HepG2 (cell line): Measurements from ENCODE around the gene ZBTB46. TPM values are rescaled to one million over a fixed set of nuclear protein-coding genes. Genes with fewer than 3 reads are reported as not detected.

Experiments used
- ATF7 ChIP-seq, 2 experiments: fragments of 450-650 bp in 1 of 2; sonication (generic) in 1 of 2; formaldehyde crosslinking in 1 of 2; IDR thresholded peaks; 2 replicates each; pipeline versions ENCODE4 v1.4.0 to v1.6.1; 2016 to 2020; ENCODE audit warnings: antibody characterized with exemption in 1 of 2, mild to moderate bottlenecking in 1 of 2, missing genetic modification reagents in 1 of 2
- CBFB ChIP-seq: sonication (generic); formaldehyde crosslinking; IDR thresholded peaks from 2 replicates; pipeline ENCODE4 v1.4.0; 2020; ENCODE audit warnings: missing genetic modification reagents
- CHD4 ChIP-seq: fragments of 200-600 bp; sonication (generic); IDR thresholded peaks from 2 replicates; pipeline ENCODE4 v1.7.0; 2017; ENCODE audit warnings: mild to moderate bottlenecking, low read length, borderline replicate concordance
- HNF1A ChIP-seq, 2 experiments: sonication (generic) in 1 of 2; formaldehyde crosslinking in 1 of 2; IDR thresholded peaks; 2 replicates each; pipeline versions ENCODE4 v1.4.0 to v1.6.1; 2016 to 2020; ENCODE audit warnings: borderline replicate concordance in 1 of 2, low read depth in 1 of 2, mild to moderate bottlenecking in 1 of 2, missing genetic modification reagents in 1 of 2
- HOXA3 ChIP-seq: sonication (generic); formaldehyde crosslinking; IDR thresholded peaks from 2 replicates; pipeline ENCODE4 v1.5.0; 2020; ENCODE audit warnings: missing genetic modification reagents
- ISL2 ChIP-seq: sonication (generic); formaldehyde crosslinking; IDR thresholded peaks from 2 replicates; pipeline ENCODE4 v1.5.0; 2020; ENCODE audit warnings: missing genetic modification reagents
- LBX2 ChIP-seq: sonication (generic); formaldehyde crosslinking; IDR thresholded peaks from 2 replicates; pipeline ENCODE4 v1.5.0; 2020; ENCODE audit warnings: missing genetic modification reagents, mild to moderate bottlenecking, borderline replicate concordance
- NFAT5 ChIP-seq: sonication (generic); formaldehyde crosslinking; IDR thresholded peaks from 2 replicates; pipeline ENCODE4 v1.4.0; 2020; ENCODE audit warnings: missing genetic modification reagents
- TCF7L2 ChIP-seq: IDR thresholded peaks from 2 replicates; pipeline ENCODE4 v1.6.1; 2011; ENCODE audit warnings: mild to moderate bottlenecking, low read depth, low read length, moderate library complexity
- TFDP1 ChIP-seq: IDR thresholded peaks from 2 replicates; pipeline ENCODE4 v1.6.1; 2016; ENCODE audit warnings: missing compliant biosample characterization, missing genetic modification reagents, borderline replicate concordance
- TGIF2 ChIP-seq: IDR thresholded peaks from 2 replicates; pipeline ENCODE4 v1.6.1; 2016; ENCODE audit warnings: control low read depth, missing compliant biosample characterization
- ZNF430 ChIP-seq: sonication (generic); formaldehyde crosslinking; IDR thresholded peaks from 2 replicates; pipeline ENCODE4 v1.9.0; 2021; ENCODE audit warnings: mild to moderate bottlenecking, missing genetic modification reagents
- ZNF460 ChIP-seq: sonication (generic); formaldehyde crosslinking; IDR thresholded peaks from 2 replicates; pipeline ENCODE4 v1.5.1; 2020; ENCODE audit warnings: missing genetic modification reagents, mild to moderate bottlenecking, borderline replicate concordance
- ZNF598 ChIP-seq: sonication (generic); formaldehyde crosslinking; IDR thresholded peaks from 2 replicates; pipeline ENCODE4 v1.5.1; 2020; ENCODE audit warnings: mild to moderate bottlenecking, missing genetic modification reagents, borderline replicate concordance
- ZNF766 ChIP-seq: sonication (generic); formaldehyde crosslinking; IDR thresholded peaks from 2 replicates; pipeline ENCODE4 v1.5.0; 2020; ENCODE audit warnings: missing genetic modification reagents, borderline replicate concordance
- ZSCAN29 ChIP-seq: sonication (generic); formaldehyde crosslinking; conservative IDR thresholded peaks from 2 replicates; pipeline ENCODE4 v1.4.0; 2020; ENCODE audit warnings: mild to moderate bottlenecking, missing genetic modification reagents
- ZSCAN31 ChIP-seq: sonication (generic); formaldehyde crosslinking; IDR thresholded peaks from 2 replicates; pipeline ENCODE4 v1.5.0; 2020; ENCODE audit warnings: low read depth, mild to moderate bottlenecking, missing genetic modification reagents
- polyA plus RNA-seq, 8 experiments: library from polyadenylated mRNA; depleted of rRNA in 3 of 8; stranded (reverse) in 7 of 8; unstranded in 1 of 8; fragments of >200 nt; fragmentation: Illumina TruSeq in 4 of 8; extraction: Trizol in 4 of 8; gene quantifications; 2 replicates each; pipeline versions ENCODE4 v1.2.1 to v1.2.3, GENCODE V29; 2011 to 2016; ENCODE audit warnings: low read depth in 4 of 8, missing spikeins in 1 of 8, mixed read lengths in 1 of 8; ENCODE audit not compliant: insufficient read depth in 1 of 8
- total RNA-seq, 5 experiments: library from RNA; depleted of rRNA; stranded (reverse); fragments of >200 nt; fragmentation: Illumina TruSeq; extraction: Trizol; gene quantifications; 2 replicates each; pipeline ENCODE4 v1.2.3, GENCODE V29; 2016; ENCODE audit warnings: low read depth in 1 of 5

The ZBTB46 gene
- total and polyA plus RNA-seq, 2 of the 13 experiments (the other 11 are each of a cell fraction or from before 2014, with no cell fraction given) = 1.6 to 13.5 TPM

- 0 out of 2 replicates have a peak, but pooled peaks have one; percentile 20 for TF ChIP-seq TFDP1
- TF ChIP-seq NFAT5 (CRISPR knock-in tag) = 0 out of 2 replicates have a peak, but pooled peaks have one; percentile 50
- no peak for TF ChIP-seq TCF7L2
- TF ChIP-seq ZNF598 (CRISPR knock-in tag) = no peak; the same call in 1 of the 2 replicates
- no peak for TF ChIP-seq ATF7 (IDR thresholded peaks at IDR 0.05)
- TF ChIP-seq ATF7 (CRISPR knock-in tag; IDR thresholded peaks at IDR 0.05) = 0 out of 2 replicates have a peak, but pooled peaks have one; percentile 15
- peak; percentile 57; the same call in 1 of the 2 replicates for TF ChIP-seq LBX2 (CRISPR knock-in tag)
- TF ChIP-seq ZSCAN29 (CRISPR knock-in tag) = no peak; the same call in 1 of the 2 replicates
- TF ChIP-seq HNF1A (IDR thresholded peaks at IDR 0.05; ENCODE audit: low read depth) = no peak
- TF ChIP-seq HNF1A (CRISPR knock-in tag; IDR thresholded peaks at IDR 0.05; ENCODE audit: borderline replicate concordance) = no peak
- peak; percentile 71 for TF ChIP-seq HOXA3
- TF ChIP-seq ISL2 (CRISPR knock-in tag) = no peak
- TF ChIP-seq TGIF2 (CRISPR knock-in tag) = no peak; the same call in 1 of the 2 replicates
- TF ChIP-seq ZNF460 = no peak
- no peak for TF ChIP-seq ZSCAN31
- TF ChIP-seq CHD4 = no peak
- TF ChIP-seq ZNF430 = no peak
- TF ChIP-seq ZNF766 (CRISPR knock-in tag) = no peak
- TF ChIP-seq CBFB = no peak
Observed at GRCh38 chr20:63863021-63863797, 32.1 kb upstream of the ZBTB46 start (continued).
